Caco-2 (cell line): ENCODE measurements around the gene BDKRB1. TPM values are rescaled to one million over a fixed set of nuclear protein-coding genes. Genes with fewer than 3 reads are reported as not detected.

Source experiments
- BruUV-seq: library from RNA; stranded (reverse); fragments of 400-500 nt; replicated peaks from 2 replicates; lab custom pipeline; 2021; lab: Mats Ljungman, UMichigan
- CTCF ChIA-PET: fragments of 300-600 bp; sonication (Branson Sonifier 250); formaldehyde crosslinking; loops from one replicate; lab custom pipeline; 2022; ENCODE audit warnings: antibody characterized with exemption; lab: Charles Lee
- POLR2A ChIA-PET: fragments of 300-600 bp; sonication (Branson Sonifier 250); formaldehyde crosslinking; loops from one replicate; lab custom pipeline; 2022; ENCODE audit warnings: antibody characterized with exemption; lab: Charles Lee
- DNase-seq, 2 experiments: peaks; one replicate each; pipeline versions ENCODE4 v3.0.0 to v3.0.0-alpha.2; 2020 to 2022
- H3K27me3 ChIP-seq: replicated peaks from 2 replicates; pipeline ENCODE4 v1.6.0; 2011; ENCODE audit warnings: low read length; ENCODE audit not compliant: control insufficient read depth, insufficient read depth
- H3K36me3 ChIP-seq: 2 replicates; pipeline ENCODE4 v1.5.1; 2011; ENCODE audit warnings: low read length; ENCODE audit not compliant: control insufficient read depth, insufficient read depth
- H3K4me1 ChIP-seq: fragments of 250-450 bp; sonication (Bioruptor Pico); 2 replicates; pipeline ENCODE4 v1.5.1; 2020; ENCODE audit warnings: mild to moderate bottlenecking
- H3K4me3 ChIP-seq: 2 replicates; pipeline ENCODE4 v1.5.1; 2011; ENCODE audit warnings: low read depth, mild to moderate bottlenecking, control low read depth, low read length
- H3K9me3 ChIP-seq: fragments of 250-450 bp; sonication (Bioruptor Pico); 2 replicates; pipeline ENCODE4 v1.5.1; 2020; ENCODE audit warnings: mild to moderate bottlenecking, moderate library complexity
- H3K27ac Mint-ChIP-seq: one replicate; pipeline ENCODE4 v1.8.0; 2022; ENCODE audit warnings: mixed read lengths; ENCODE audit not compliant: unreplicated experiment
- H3K27me3 Mint-ChIP-seq: one replicate; pipeline ENCODE4 v1.8.0; 2022; ENCODE audit warnings: mixed read lengths; ENCODE audit not compliant: insufficient read depth, unreplicated experiment
- H3K36me3 Mint-ChIP-seq: one replicate; pipeline ENCODE4 v1.8.0; 2022; ENCODE audit warnings: mild to moderate bottlenecking, mixed read lengths; ENCODE audit not compliant: insufficient read depth, unreplicated experiment
- H3K4me1 Mint-ChIP-seq: one replicate; pipeline ENCODE4 v1.8.0; 2022; ENCODE audit warnings: low read depth, mixed read lengths; ENCODE audit not compliant: unreplicated experiment
- H3K4me3 Mint-ChIP-seq: one replicate; pipeline ENCODE4 v1.8.0; 2022; ENCODE audit warnings: mild to moderate bottlenecking, moderate library complexity, mixed read lengths; ENCODE audit not compliant: unreplicated experiment
- H3K9me3 Mint-ChIP-seq: one replicate; pipeline ENCODE4 v1.8.0; 2022; ENCODE audit warnings: mixed read lengths; ENCODE audit not compliant: unreplicated experiment
- intact Hi-C: fragments of 100-400 bp; cut with micrococcal nuclease; formaldehyde crosslinking; loops from one replicate; pipeline ENCODE4 v1.10.0; 2022; ENCODE audit not compliant: unreplicated experiment
- total RNA-seq: library from RNA; stranded (reverse); gene quantifications from 2 replicates; pipeline ENCODE4 v1.2.3, GENCODE V29; 2022
- TF ChIP-seq, protein P1 (sequence below), 2 experiments: fragments of 200-600 bp in 1 of 2; IDR thresholded peaks; 1 replicate in 1 of 2; 2 replicates in 1 of 2; pipeline versions ENCODE4 v1.5.1 to v1.8.0; 2011 to 2022; ENCODE audit warnings: antibody characterized with exemption in 1 of 2, control low read depth in 1 of 2, inconsistent platforms in 1 of 2, low read depth in 1 of 2, low read length in 1 of 2, mild to moderate bottlenecking in 1 of 2, moderate library complexity in 1 of 2; ENCODE audit not compliant: insufficient read depth in 1 of 2, severe bottlenecking in 1 of 2, unreplicated experiment in 1 of 2

The BDKRB1 gene
- total RNA-seq, 1 experiment from 2014 or later: 0.18 TPM

DNA sequence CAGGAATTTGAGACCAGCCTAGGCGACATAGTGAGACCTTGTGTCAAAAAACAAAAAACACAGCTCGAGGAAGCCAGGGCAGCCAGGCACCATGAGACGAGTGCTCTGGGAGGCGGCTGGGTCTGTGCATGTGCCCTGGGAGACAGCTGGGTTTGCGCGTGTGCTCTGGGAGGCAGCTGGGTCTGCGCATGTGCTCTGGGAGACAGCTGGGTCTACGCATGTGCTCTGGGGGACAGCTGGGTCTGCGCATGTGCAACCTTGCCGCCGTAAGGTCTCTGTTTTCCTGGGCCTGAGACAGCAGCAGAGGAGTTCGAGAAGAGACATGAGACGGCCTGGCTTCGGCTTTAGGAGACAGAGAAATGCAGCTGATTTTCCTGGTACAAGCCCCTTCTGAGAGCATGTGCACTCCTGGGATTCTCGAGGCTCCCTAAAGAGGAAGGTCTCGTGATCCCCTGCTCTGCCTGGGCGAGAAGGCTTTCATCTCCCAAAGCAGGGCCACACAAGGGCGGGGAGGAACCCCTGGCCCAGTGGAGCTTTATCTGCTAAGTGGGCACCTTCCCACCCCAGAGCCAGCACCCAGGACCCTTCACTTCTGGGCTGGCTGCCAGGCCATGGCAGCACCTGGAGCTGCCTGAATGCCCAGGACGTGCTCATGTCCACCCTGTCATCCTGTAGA, 3.5 kb upstream of the BDKRB1 start:
- no TSS peak for BruUV-seq
- Mint-ChIP-seq H3K4me1 (peaks cover 21% of the 10 kb centered on the region), H3K9me3 (no peaks in the 10 kb centered on the region), H3K27me3 (no peaks in the 10 kb centered on the region), H3K36me3 (no peaks in the 10 kb centered on the region), H3K4me3 (no peak overlapping the region), H3K27ac (peak overlapping the region; percentile 76)
- TF ChIP-seq, protein P1, sequence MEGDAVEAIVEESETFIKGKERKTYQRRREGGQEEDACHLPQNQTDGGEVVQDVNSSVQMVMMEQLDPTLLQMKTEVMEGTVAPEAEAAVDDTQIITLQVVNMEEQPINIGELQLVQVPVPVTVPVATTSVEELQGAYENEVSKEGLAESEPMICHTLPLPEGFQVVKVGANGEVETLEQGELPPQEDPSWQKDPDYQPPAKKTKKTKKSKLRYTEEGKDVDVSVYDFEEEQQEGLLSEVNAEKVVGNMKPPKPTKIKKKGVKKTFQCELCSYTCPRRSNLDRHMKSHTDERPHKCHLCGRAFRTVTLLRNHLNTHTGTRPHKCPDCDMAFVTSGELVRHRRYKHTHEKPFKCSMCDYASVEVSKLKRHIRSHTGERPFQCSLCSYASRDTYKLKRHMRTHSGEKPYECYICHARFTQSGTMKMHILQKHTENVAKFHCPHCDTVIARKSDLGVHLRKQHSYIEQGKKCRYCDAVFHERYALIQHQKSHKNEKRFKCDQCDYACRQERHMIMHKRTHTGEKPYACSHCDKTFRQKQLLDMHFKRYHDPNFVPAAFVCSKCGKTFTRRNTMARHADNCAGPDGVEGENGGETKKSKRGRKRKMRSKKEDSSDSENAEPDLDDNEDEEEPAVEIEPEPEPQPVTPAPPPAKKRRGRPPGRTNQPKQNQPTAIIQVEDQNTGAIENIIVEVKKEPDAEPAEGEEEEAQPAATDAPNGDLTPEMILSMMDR (IDR thresholded peaks at IDR 0.05; ENCODE audit: insufficient read depth in 1 of 2, low read depth in 1 of 2, low read length in 1 of 2, severe bottlenecking in 1 of 2, unreplicated experiment in 1 of 2): no peak
- ChIA-PET CTCF (no interaction called here), POLR2A (no interaction called here)
- H3K27me3 ChIP-seq: no peaks in the 10 kb centered on the region
- no peak overlapping the region for H3K4me3 ChIP-seq
- intact Hi-C loops: no loop called here
- no peak for DNase-seq
- peaks cover 9% of the 10 kb centered on the region for H3K4me1 ChIP-seq
- H3K9me3 ChIP-seq: no peaks in the 10 kb centered on the region
- no peaks in the 10 kb centered on the region for H3K36me3 ChIP-seq

DNA sequence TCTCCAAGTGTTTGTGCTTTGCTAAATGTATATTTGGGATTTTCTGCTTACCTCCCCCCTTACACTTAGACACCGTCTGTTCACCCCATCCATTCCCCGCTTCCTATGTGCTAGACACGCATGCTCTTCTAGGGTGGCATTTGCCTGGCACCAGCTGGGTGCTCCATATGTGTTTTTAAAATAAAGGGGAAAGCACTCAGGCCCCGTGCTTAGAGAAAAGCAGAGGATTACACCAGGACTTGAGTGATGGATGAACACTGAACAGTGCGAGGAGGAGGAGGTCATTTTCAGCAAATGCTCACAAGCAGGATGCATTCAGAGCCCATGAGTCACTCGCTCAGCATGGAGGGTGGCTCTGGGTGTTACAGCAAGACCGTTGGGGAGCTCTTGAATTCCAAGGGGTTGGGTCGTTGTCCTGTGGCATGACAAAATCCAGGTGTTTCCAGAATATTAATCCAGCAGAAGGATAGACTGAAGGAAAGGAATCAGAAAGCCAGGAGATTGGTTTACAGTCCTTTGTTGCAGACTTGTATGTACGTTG, 2.9 kb upstream of the BDKRB1 start:
- Histone ChIP-seq H3K9me3 (no peaks in the 10 kb centered on the region), H3K4me1 (peaks cover 9% of the 10 kb centered on the region), H3K36me3 (no peaks in the 10 kb centered on the region), H3K27me3 (no peaks in the 10 kb centered on the region), H3K4me3 (no peak overlapping the region)
- H3K27me3 Mint-ChIP-seq: no peaks in the 10 kb centered on the region
- intact Hi-C loops: no loop called here
- no TSS peak for BruUV-seq
- no peak overlapping the region for H3K4me3 Mint-ChIP-seq
- no peaks in the 10 kb centered on the region for H3K36me3 Mint-ChIP-seq
- peak; percentile 37 to 65 for DNase-seq
- H3K9me3 Mint-ChIP-seq: no peaks in the 10 kb centered on the region
- peak overlapping the region; percentile 29 for H3K27ac Mint-ChIP-seq
- peaks cover 21% of the 10 kb centered on the region for H3K4me1 Mint-ChIP-seq
- TF ChIP-seq, protein P1 (IDR thresholded peaks at IDR 0.05; ENCODE audit: insufficient read depth in 1 of 2, low read depth in 1 of 2, low read length in 1 of 2, severe bottlenecking in 1 of 2, unreplicated experiment in 1 of 2): no peak
- CTCF ChIA-PET: no interaction called here
- POLR2A ChIA-PET: no interaction called here

DNA sequence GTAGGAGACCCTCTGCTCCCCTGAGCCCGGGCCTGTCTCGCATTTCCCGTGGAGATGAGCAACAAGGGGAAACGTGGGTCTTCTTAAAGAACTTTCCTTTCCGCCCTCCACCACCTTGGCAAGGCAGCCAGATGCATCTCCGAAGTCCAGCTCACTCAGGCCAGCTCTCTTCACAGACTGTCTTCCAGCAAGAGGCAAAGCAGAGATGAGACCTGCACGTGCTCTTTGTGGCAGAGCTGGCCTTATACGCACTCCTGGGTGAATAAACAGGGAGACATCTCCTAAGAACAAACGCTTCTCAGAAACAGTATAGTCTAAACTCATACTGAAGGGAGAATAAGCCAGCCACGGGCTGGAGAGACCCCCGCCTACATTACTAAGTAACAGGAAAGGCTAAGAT, 1.3 kb upstream of the BDKRB1 start:
- no peaks in the 10 kb centered on the region for H3K36me3 Mint-ChIP-seq
- no TSS peak for BruUV-seq
- intact Hi-C loops: no loop called here
- no peaks in the 10 kb centered on the region for H3K27me3 Mint-ChIP-seq
- TF ChIP-seq, protein P1 (IDR thresholded peaks at IDR 0.05; ENCODE audit: insufficient read depth in 1 of 2, low read depth in 1 of 2, low read length in 1 of 2, severe bottlenecking in 1 of 2, unreplicated experiment in 1 of 2): no peak
- Histone ChIP-seq H3K4me1 (peaks cover 9% of the 10 kb centered on the region), H3K9me3 (no peaks in the 10 kb centered on the region; the same call in 1 of the 2 replicates), H3K36me3 (no peaks in the 10 kb centered on the region), H3K27me3 (no peaks in the 10 kb centered on the region), H3K4me3 (no peak overlapping the region)
- H3K9me3 Mint-ChIP-seq: no peaks in the 10 kb centered on the region
- POLR2A ChIA-PET: no interaction called here
- no peak overlapping the region for H3K27ac Mint-ChIP-seq
- H3K4me3 Mint-ChIP-seq: no peak overlapping the region
- CTCF ChIA-PET: no interaction called here
- no peak for DNase-seq
- peaks cover 21% of the 10 kb centered on the region for H3K4me1 Mint-ChIP-seq
